CD4-positive, alpha-beta T cell treated with Interferon gamma for 1 hour (primary cell): ENCODE data around the gene RRN3.
"Not testable (repeated sequence)": the region's sequence is repeated elsewhere in the genome, so short reads cannot be mapped to it uniquely, and the experiment has no call there.

Experiments
- DNase-seq: peaks from one replicate; pipeline ENCODE4 v3.0.0-alpha.2; 2020

RRN3 gene

GRCh38 chr16:15027503-15028344, 66.3 kb downstream of the RRN3 start:
- not testable (repeated sequence) for DNase-seq

DNA sequence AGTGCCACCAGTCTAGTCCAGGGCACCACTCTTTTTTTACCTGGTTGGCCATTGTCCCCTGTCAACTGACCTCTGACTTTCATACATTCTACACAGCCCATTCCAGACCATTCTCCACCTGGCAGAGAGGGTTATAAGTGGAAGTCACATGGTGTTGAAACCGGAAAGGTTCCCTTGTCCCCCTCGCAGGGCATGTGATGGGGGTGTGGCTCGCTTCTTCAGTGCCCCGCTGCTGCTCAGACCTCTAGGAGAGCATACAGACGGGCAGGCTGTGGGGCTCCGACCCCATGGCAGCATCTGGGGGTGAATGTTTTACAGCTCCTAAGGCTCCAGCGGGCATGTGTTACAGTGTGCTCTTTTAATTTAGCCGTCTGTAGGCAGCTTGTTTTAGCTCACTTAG, 67.0 kb downstream of the RRN3 start:
- not testable (repeated sequence) for DNase-seq

GRCh38 chr16:15025234-15025951, 68.7 kb downstream of the RRN3 start:
- not testable (repeated sequence) for DNase-seq

- DNase-seq = not testable (repeated sequence)
Observed at GRCh38 chr16:15024858-15025199, 69.2 kb downstream of the RRN3 start.

DNA sequence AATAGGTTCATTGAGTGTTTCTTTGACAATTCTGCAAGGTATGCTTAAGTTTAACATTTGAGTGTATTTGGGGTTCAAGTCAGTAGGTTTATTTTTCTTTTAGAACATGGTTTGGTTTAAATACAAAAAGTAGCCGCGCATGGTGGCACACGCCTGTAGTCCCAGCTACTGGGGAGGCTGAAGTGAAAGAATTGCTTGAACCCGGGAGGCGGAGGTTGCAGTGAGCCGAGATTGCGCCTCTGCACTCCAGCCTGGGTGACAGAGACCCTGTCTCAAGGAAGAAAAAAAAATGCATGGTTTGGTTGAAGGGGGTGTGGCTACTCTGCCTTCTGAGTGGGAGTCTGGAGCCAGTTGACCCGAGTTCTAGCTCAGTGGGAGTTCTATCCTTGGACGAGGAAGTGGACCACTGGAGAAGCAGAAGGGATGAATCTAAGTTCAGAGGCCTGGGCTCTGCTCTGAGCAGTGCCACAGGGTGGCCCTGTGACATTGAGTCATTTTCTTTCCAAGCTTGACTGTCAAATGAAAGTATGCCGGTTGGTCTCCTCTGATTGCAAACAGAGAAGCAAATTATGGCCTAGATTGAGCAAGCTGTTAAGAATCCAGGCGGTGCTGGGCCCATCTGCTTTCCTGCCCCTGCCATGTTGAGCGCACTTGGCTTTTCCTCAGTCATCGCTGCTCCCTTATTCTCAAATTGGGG, 70.5 kb downstream of the RRN3 start:
- DNase-seq = not testable (repeated sequence)

DNA sequence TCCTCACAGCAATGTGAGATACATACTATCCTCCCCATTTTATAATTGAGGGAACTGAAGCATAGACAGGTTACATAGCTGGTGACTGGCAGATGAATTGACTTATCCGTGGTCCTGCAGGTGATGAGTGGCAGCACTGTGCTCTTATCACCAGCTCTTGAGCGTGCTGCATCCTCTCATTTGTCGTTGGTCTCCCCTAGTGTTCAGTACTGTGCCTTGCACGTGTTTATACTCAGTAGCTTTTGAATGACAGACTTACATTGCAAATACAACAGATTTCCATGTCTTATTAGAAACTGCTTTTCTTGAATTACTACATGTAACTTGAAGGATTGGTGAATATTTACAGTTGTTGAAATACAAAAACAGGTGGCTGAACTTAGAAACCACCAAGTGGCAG, 71.9 kb downstream of the RRN3 start:
- DNase-seq = peak; percentile 50

DNA sequence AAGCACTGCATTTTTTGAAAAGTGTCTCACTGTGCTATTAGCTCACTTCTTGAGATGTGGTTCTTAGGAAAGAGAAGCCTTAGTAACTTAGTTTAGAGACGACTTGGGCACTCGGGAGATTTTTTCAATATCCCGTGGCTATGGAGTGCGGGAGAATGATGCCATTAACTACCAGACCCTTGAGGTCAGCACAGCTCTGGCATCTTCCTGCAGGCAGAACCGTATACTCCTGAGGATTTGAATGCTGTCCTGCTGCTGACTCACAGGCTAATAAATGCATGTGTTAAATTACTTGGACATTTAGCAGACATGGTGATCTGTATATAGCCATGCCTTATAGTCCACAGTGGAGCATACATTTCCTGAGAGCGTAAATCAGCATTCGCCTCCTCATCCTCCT, 72.6 kb downstream of the RRN3 start:
- DNase-seq = not testable (repeated sequence)

DNA sequence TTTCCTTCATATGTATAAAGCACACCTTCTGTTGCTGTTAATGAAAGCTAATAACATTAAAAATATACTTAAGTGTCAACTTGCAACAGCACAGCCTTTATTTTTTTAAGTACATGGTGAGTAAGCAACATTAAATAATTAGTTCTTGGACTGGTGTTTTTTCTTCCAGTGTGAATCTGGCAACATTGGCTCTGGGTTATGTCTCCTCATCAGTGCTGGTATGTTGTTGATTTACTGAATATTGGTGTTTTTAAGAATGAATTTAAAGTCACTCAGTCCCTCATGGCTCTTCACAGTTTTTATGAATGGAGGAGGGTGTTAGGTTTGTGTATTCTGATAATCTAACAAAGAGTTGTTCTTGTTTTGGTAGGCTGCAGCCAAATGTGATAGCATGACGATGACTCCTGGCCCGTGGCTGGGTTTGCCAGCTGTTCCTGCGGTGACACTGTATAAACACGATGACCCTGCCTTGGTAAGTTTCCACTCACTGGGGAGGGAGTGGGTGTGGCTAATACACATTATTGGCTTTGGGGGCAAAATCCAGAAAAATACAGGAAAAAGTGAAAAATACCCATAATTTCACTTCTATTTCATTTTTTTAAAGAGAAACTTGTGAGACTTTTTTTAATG, 77.0 kb downstream of the RRN3 start:
- DNase-seq = not testable (repeated sequence)

DNA sequence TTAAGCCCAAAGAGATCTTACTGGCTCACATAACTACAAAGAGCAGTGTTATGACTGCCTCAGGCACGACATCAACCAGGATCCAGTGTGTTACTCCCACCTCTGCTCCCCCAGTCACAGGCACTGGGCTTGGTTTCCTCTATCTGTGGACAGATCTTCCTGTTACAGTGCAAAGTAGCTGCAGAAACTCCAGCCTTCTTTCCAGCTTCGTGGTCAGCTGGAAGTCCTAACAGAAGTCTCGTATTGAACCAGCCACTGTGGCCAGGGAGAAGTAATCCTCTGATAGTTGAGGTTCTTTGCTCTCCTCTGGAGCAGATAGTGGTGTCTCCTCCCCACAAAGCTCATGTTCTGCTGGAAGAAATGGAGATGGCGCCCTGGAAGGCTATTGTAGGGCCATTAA, 77.7 kb downstream of the RRN3 start:
- not testable (repeated sequence) for DNase-seq

GRCh38 chr16:15015671-15016070, 78.4 kb downstream of the RRN3 start:
- not testable (repeated sequence) for DNase-seq

DNA sequence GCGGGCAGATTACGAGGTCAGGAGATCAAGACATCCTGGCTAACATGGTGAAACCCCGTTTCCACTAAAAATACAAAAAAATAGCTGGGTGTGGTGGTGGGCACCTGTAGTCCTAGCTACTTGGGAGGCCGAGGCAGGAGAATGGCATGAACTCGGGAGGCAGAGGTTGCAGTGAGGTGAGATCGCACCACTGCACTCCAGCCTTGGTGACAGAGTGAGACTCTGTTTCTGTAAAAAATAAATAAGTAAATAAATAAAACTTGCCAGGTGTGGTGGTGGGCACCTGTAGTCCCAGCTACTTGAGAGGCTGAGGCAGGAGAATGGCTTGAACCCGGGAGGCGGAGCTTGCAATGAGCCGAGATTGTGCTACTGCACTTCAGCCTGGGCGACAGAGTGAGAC, 81.1 kb downstream of the RRN3 start:
- not testable (repeated sequence) for DNase-seq
